Ramos (cell line): ENCODE measurements around the gene CLCA2.

Experiments
- in situ Hi-C: fragments of 300-500 bp; cut with MboI; formaldehyde crosslinking; loops from one replicate; pipeline ENCODE4 v1.14.3; 2022; ENCODE audit warnings: low sequenced_read_pairs; ENCODE audit not compliant: unreplicated experiment

Gene CLCA2

GRCh38 chr1:86503406-86504136, 79.6 kb downstream of the CLCA2 start:
- in situ Hi-C loops: loop anchor here (25.0 kb wide), 1 partner anchor 634 kb away; no protein-coding TSS in a partner anchor

- in situ Hi-C loops: loop anchor here (25.0 kb wide), 1 partner anchor 633 kb away; no protein-coding TSS in a partner anchor
Measured at GRCh38 chr1:86504137-86504479, 80.1 kb downstream of the CLCA2 start.

- in situ Hi-C loops: loop anchor here (25.0 kb wide), 1 partner anchor 632 kb away; no protein-coding TSS in a partner anchor
Measured at GRCh38 chr1:86504895-86505563, 81.1 kb downstream of the CLCA2 start.

- in situ Hi-C loops: loop anchor here (25.0 kb wide), 1 partner anchor 632 kb away; no protein-coding TSS in a partner anchor
Measured at GRCh38 chr1:86505564-86505902, 81.6 kb downstream of the CLCA2 start.
